Astrocyte of the cerebellum (primary cell): ENCODE measurements around the gene SLCO2A1.

ENCODE experiments used
- DNase-seq: peaks from one replicate; pipeline ENCODE4 v3.0.0-alpha.2; 2011; ENCODE audit warnings: low read depth
- H3K4me3 ChIP-seq: 2 replicates; pipeline ENCODE4 v1.5.1; 2011; ENCODE audit warnings: mild to moderate bottlenecking, low read depth, low read length, moderate library complexity
- CTCF ChIP-seq: IDR thresholded peaks from 2 replicates; pipeline ENCODE4 v1.5.1; 2012; ENCODE audit warnings: low read length, low read depth, moderate library complexity, mild to moderate bottlenecking; ENCODE audit errors: missing control alignments
- in situ Hi-C: cut with HindIII; loops from 2 replicates; pipeline ENCODE4 v1.10.0; 2017; ENCODE audit warnings: low sequenced_read_pairs

SLCO2A1 gene

GRCh38 chr3:133914839-133915600, 114.7 kb downstream of the SLCO2A1 start:
- no peak for DNase-seq
- no peak overlapping the region for H3K4me3 ChIP-seq
- TF ChIP-seq CTCF: no peak
- in situ Hi-C loops: no loop called here

GRCh38 chr3:133910422-133910821, 119.3 kb downstream of the SLCO2A1 start:
- no peak overlapping the region for H3K4me3 ChIP-seq
- TF ChIP-seq CTCF: peak; percentile 30
- in situ Hi-C loops: no loop called here
- no peak for DNase-seq

GRCh38 chr3:133905376-133905775, 124.3 kb downstream of the SLCO2A1 start:
- no peak for DNase-seq
- no peak overlapping the region for H3K4me3 ChIP-seq
- in situ Hi-C loops: no loop called here
- no peak for TF ChIP-seq CTCF

- no peak for DNase-seq
- in situ Hi-C loops: no loop called here
- H3K4me3 ChIP-seq: no peak overlapping the region
- no peak for TF ChIP-seq CTCF
Measured at GRCh38 chr3:133901847-133902246, 127.9 kb downstream of the SLCO2A1 start.

- in situ Hi-C loops: no loop called here
Measured at GRCh38 chr3:133901083-133901482, 128.6 kb downstream of the SLCO2A1 start.

GRCh38 chr3:133899311-133899710, 130.4 kb downstream of the SLCO2A1 start:
- in situ Hi-C loops: no loop called here
- no peak for TF ChIP-seq CTCF
- no peak overlapping the region for H3K4me3 ChIP-seq
- no peak for DNase-seq

More at GRCh38 chr3:133901083-133901482, 128.6 kb downstream of the SLCO2A1 start:
- peak; percentile 4 for TF ChIP-seq CTCF
- DNase-seq: no peak
- no peak overlapping the region for H3K4me3 ChIP-seq
